Measurements from ENCODE around the gene PLEKHS1. TPM values are rescaled to one million over a fixed set of nuclear protein-coding genes. Genes with fewer than 3 reads are reported as not detected.

The PLEKHS1 gene
- total and polyA plus RNA-seq, 7 donors = 0.04 to 0.10 TPM; not detected in 5

DNA sequence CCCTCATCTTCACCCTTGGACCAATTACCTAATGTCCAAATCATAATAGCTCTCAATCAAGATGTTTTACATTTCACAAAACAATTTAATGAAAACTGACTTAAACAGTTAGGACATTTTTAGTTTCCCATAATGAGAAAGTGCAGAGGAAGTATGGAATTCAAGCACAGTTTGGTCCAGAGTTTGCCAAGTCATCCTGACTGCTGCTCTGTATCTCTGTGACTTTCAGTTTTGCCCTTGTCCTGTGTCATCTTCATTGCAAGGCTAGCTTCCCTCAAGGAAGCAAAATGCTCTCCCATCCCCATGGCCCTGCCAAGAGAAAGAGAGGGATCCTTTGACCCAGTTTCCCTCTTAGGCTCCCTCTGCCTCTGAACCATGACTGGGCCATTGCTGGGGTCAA is 7.9 kb upstream of the PLEKHS1 start:
- H3K36me3 ChIP-seq (ENCODE audit: insufficient read depth in 1 of 2, low read depth in 1 of 2) = no peaks in the 10 kb centered on the region
- DNase-seq (no peak), ATAC-seq (no peak)
- no peak overlapping the region for H3K27ac ChIP-seq
- TF ChIP-seq, protein P1, sequence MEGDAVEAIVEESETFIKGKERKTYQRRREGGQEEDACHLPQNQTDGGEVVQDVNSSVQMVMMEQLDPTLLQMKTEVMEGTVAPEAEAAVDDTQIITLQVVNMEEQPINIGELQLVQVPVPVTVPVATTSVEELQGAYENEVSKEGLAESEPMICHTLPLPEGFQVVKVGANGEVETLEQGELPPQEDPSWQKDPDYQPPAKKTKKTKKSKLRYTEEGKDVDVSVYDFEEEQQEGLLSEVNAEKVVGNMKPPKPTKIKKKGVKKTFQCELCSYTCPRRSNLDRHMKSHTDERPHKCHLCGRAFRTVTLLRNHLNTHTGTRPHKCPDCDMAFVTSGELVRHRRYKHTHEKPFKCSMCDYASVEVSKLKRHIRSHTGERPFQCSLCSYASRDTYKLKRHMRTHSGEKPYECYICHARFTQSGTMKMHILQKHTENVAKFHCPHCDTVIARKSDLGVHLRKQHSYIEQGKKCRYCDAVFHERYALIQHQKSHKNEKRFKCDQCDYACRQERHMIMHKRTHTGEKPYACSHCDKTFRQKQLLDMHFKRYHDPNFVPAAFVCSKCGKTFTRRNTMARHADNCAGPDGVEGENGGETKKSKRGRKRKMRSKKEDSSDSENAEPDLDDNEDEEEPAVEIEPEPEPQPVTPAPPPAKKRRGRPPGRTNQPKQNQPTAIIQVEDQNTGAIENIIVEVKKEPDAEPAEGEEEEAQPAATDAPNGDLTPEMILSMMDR (IDR thresholded peaks at IDR 0.05) = no peak
- H3K9me3 ChIP-seq = no peaks in the 10 kb centered on the region
- no peak overlapping the region for H3K4me3 ChIP-seq
- intact Hi-C loops (cut with DNase I) = no loop called here
- H3K27me3 ChIP-seq (ENCODE audit: insufficient read depth in 3 of 3, low read length in 2 of 3) = no peaks in the 10 kb centered on the region
- no peaks in the 10 kb centered on the region for H3K4me1 ChIP-seq

DNA sequence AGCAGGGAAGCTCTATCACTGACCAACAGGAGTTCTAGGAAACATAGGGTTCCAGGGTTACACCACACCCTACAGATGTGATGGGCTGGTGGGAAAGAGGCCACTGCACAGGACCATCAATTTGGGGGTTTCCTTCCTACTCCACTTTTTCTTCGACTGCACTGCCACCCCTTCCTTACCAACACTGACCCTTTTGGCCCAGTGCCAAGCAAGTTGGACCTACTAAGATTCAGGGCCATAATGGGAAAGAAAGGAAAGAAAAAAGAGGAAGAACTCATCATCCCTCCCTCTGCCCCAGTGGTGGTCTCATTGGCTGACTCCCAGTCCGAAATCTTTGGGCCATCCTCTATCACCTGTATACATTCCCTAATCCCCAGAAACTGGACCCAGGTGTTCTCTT is 6.1 kb upstream of the PLEKHS1 start:
- no peaks in the 10 kb centered on the region for H3K9me3 ChIP-seq
- WGBS, 3 donors = 84 to 88% (median 86%) methylated on average over 2 of the region's 2 CpGs
- no peaks in the 10 kb centered on the region for H3K4me1 ChIP-seq
- DNase-seq (no peak), ATAC-seq (no peak)
- H3K27me3 ChIP-seq (ENCODE audit: insufficient read depth in 3 of 3, low read length in 2 of 3) = no peaks in the 10 kb centered on the region
- H3K36me3 ChIP-seq (ENCODE audit: insufficient read depth in 1 of 2, low read depth in 1 of 2) = no peaks in the 10 kb centered on the region
- H3K27ac ChIP-seq = no peak overlapping the region
- intact Hi-C loops (cut with DNase I) = no loop called here
- TF ChIP-seq, protein P1 (IDR thresholded peaks at IDR 0.05) = no peak
- H3K4me3 ChIP-seq = no peak overlapping the region

- intact Hi-C loops (cut with DNase I) = no loop called here
- Histone ChIP-seq H3K4me1 (no peaks in the 10 kb centered on the region), H3K27me3 (ENCODE audit: insufficient read depth in 3 of 3, low read length in 2 of 3) (no peaks in the 10 kb centered on the region), H3K36me3 (ENCODE audit: insufficient read depth in 1 of 2, low read depth in 1 of 2) (no peaks in the 10 kb centered on the region), H3K9me3 (no peaks in the 10 kb centered on the region), H3K4me3 (no peak overlapping the region), H3K27ac (no peak overlapping the region)
- 55 to 64% (median 62%) methylated on average over 3 of the region's 3 CpGs for WGBS, 3 donors
- DNase-seq = no peak
- no peak for ATAC-seq
- TF ChIP-seq, protein P1 (IDR thresholded peaks at IDR 0.05) = no peak
Measured at GRCh38 chr10:113746217-113746957, 5.1 kb upstream of the PLEKHS1 start.

DNA sequence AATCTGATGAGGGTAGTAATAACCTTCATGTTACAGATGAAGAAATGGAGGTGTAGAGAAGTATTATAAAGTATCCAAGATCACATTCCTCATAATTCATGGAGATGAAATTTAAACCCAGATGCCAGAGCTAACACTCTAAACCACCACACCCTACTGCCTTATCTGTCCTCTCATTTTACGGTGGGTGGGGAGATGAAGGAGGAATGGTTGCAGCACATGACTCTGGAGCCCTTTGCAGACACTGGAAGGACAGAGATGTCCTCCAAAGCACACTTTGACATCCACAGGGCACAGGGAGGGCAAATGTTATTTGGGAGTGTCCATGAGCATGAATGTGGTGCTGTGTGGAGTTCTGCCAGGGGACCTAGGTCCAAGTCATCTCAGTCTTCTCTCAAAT is 1.1 kb downstream of the PLEKHS1 start:
- no peaks in the 10 kb centered on the region for H3K4me1 ChIP-seq
- ATAC-seq = no peak
- intact Hi-C loops (cut with DNase I) = no loop called here
- no peaks in the 10 kb centered on the region for H3K27me3 ChIP-seq (ENCODE audit: insufficient read depth in 3 of 3, low read length in 2 of 3)
- no peak overlapping the region for H3K4me3 ChIP-seq
- no peaks in the 10 kb centered on the region for H3K36me3 ChIP-seq (ENCODE audit: insufficient read depth in 1 of 2, low read depth in 1 of 2)
- no peaks in the 10 kb centered on the region for H3K9me3 ChIP-seq
- TF ChIP-seq, protein P1 (IDR thresholded peaks at IDR 0.05) = no peak
- no peak overlapping the region for H3K27ac ChIP-seq
- WGBS, 3 donors = 28 to 65% (median 43%) methylated on average over 1 of the region's 1 CpG
- DNase-seq = no peak
